Measurements from ENCODE around the gene CNGA3.

The CNGA3 gene

GRCh38 chr2:98441706-98442450 lies 95.6 kb downstream of the CNGA3 start:
- DNase-seq (ENCODE audit: low read depth in 2 of 2): no peak

GRCh38 chr2:98442488-98442887 lies 96.2 kb downstream of the CNGA3 start:
- DNase-seq (ENCODE audit: low read depth in 2 of 2): no peak

- peak; percentile 61 to 68 for DNase-seq (ENCODE audit: low read depth in 2 of 2)
These were observed 98.3 kb downstream of the CNGA3 start, which contains the start of gene INPP4A for GRCh38 chr2:98444436-98445176. Gene INPP4A, plus strand, starts transcription at chr2:98444858. Its CDS starts 75,191 bp downstream, at chr2:98520049.

GRCh38 chr2:98445177-98445682 lies 99.0 kb downstream of the CNGA3 start:
- no peak for DNase-seq (ENCODE audit: low read depth in 2 of 2)

GRCh38 chr2:98445683-98446581 lies 99.7 kb downstream of the CNGA3 start:
- DNase-seq (ENCODE audit: low read depth in 2 of 2): no peak

- DNase-seq (ENCODE audit: low read depth in 2 of 2): no peak
These were observed 100.6 kb downstream of the CNGA3 start for GRCh38 chr2:98446850-98447249.
